Activated B cell treated with CpG ODN at 0.5 μM for 24 hours (primary cell): Measurements from ENCODE around the gene CUX1. TPM values are rescaled to one million over a fixed set of nuclear protein-coding genes. Genes with fewer than 3 reads are reported as not detected.

Experiments
- ATAC-seq: fragments of 200-7000 bp; cut with Tn5 transposase; one replicate; pipeline ENCODE4 v1.10.0; 2021; ENCODE audit warnings: low read depth, mild to moderate bottlenecking, moderate library complexity
- CTCF ChIA-PET: fragments of 350-600 bp; sonication (Branson Sonifier 250); formaldehyde crosslinking; loops from one replicate; lab custom pipeline; 2021; ENCODE audit warnings: antibody characterized with exemption; lab: Charles Lee
- POLR2A ChIA-PET: fragments of 350-600 bp; sonication (Branson Sonifier 250); formaldehyde crosslinking; loops from one replicate; lab custom pipeline; 2021; ENCODE audit warnings: antibody characterized with exemption; lab: Charles Lee
- DNase-seq: peaks from one replicate; pipeline ENCODE4 v3.0.0; 2022
- H3K27ac Mint-ChIP-seq: one replicate; pipeline ENCODE4 v1.8.0; 2020; ENCODE audit warnings: mixed read lengths
- H3K27me3 Mint-ChIP-seq: one replicate; pipeline ENCODE4 v1.8.0; 2021; ENCODE audit warnings: mixed read lengths
- H3K36me3 Mint-ChIP-seq: one replicate; pipeline ENCODE4 v1.8.0; 2021; ENCODE audit warnings: low read depth, mixed read lengths
- H3K4me1 Mint-ChIP-seq: one replicate; pipeline ENCODE4 v1.8.0; 2021; ENCODE audit warnings: mixed read lengths
- H3K4me3 Mint-ChIP-seq: one replicate; pipeline ENCODE4 v1.8.0; 2020; ENCODE audit warnings: mild to moderate bottlenecking, mixed read lengths
- H3K9me3 Mint-ChIP-seq: one replicate; pipeline ENCODE4 v1.8.0; 2020; ENCODE audit warnings: mixed read lengths
- CTCF ChIP-seq: fragments of 200-600 bp; IDR thresholded peaks from one replicate; pipeline ENCODE4 v1.8.0; 2022; ENCODE audit warnings: antibody characterized with exemption, mild to moderate bottlenecking
- intact Hi-C: fragments of 100-400 bp; cut with micrococcal nuclease; formaldehyde crosslinking; loops from one replicate; pipeline ENCODE4 v1.15.1; 2024
- total RNA-seq: library from RNA; stranded (reverse); gene quantifications from 2 replicates; pipeline ENCODE4 v1.2.3, GENCODE V29; 2022

CUX1 gene
- total RNA-seq, 1 donor from 2014 or later: 61.7 TPM

- no peak overlapping the region for H3K4me3 Mint-ChIP-seq
- H3K27ac Mint-ChIP-seq: no peak overlapping the region
- no peaks in the 10 kb centered on the region for H3K9me3 Mint-ChIP-seq
- CTCF ChIA-PET: no interaction called here
- H3K27me3 Mint-ChIP-seq: no peaks in the 10 kb centered on the region
- POLR2A ChIA-PET: no interaction called here
- ATAC-seq: no peak
- no peak for DNase-seq
- H3K36me3 Mint-ChIP-seq: peaks cover 67% of the 10 kb centered on the region
- intact Hi-C loops: no loop called here
- TF ChIP-seq CTCF: no peak
- H3K4me1 Mint-ChIP-seq: no peaks in the 10 kb centered on the region
Observed at GRCh38 chr7:102115181-102115580, 297.8 kb downstream of the CUX1 start.

- no peak for ATAC-seq
- DNase-seq: no peak
- TF ChIP-seq CTCF: no peak
- Mint-ChIP-seq H3K9me3 (no peaks in the 10 kb centered on the region), H3K36me3 (peaks cover 68% of the 10 kb centered on the region), H3K27ac (no peak overlapping the region), H3K4me1 (no peaks in the 10 kb centered on the region), H3K27me3 (no peaks in the 10 kb centered on the region), H3K4me3 (no peak overlapping the region)
- ChIA-PET POLR2A (no interaction called here), CTCF (no interaction called here)
- intact Hi-C loops: no loop called here
Observed at GRCh38 chr7:102115931-102116330, 298.5 kb downstream of the CUX1 start.

GRCh38 chr7:102117743-102118142 is 300.3 kb downstream of the CUX1 start:
- Mint-ChIP-seq H3K27ac (no peak overlapping the region), H3K27me3 (no peaks in the 10 kb centered on the region), H3K4me1 (peaks cover 13% of the 10 kb centered on the region), H3K9me3 (no peaks in the 10 kb centered on the region), H3K4me3 (no peak overlapping the region), H3K36me3 (peaks cover 57% of the 10 kb centered on the region)
- intact Hi-C loops: no loop called here
- DNase-seq (no peak), ATAC-seq (no peak)
- ChIA-PET CTCF (no interaction called here), POLR2A (no interaction called here)
- no peak for TF ChIP-seq CTCF

- TF ChIP-seq CTCF: no peak
- no peaks in the 10 kb centered on the region for H3K9me3 Mint-ChIP-seq
- ATAC-seq: no peak
- DNase-seq: no peak
- peaks cover 13% of the 10 kb centered on the region for H3K4me1 Mint-ChIP-seq
- no peaks in the 10 kb centered on the region for H3K27me3 Mint-ChIP-seq
- H3K36me3 Mint-ChIP-seq: peaks cover 52% of the 10 kb centered on the region
- no peak overlapping the region for H3K4me3 Mint-ChIP-seq
- ChIA-PET POLR2A (no interaction called here), CTCF (no interaction called here)
- H3K27ac Mint-ChIP-seq: no peak overlapping the region
- intact Hi-C loops: no loop called here
Observed at GRCh38 chr7:102119213-102119651, 301.8 kb downstream of the CUX1 start.

GRCh38 chr7:102119925-102120324 is 302.5 kb downstream of the CUX1 start:
- H3K36me3 Mint-ChIP-seq: peaks cover 52% of the 10 kb centered on the region
- intact Hi-C loops: loop anchor here (10.0 kb wide), 2 partner anchors 135 to 305 kb away; partner anchors contain the start of gene CUX1

More at GRCh38 chr7:102119925-102120324, 302.5 kb downstream of the CUX1 start:
- Mint-ChIP-seq H3K4me1 (peaks cover 16% of the 10 kb centered on the region), H3K9me3 (no peaks in the 10 kb centered on the region), H3K4me3 (no peak overlapping the region), H3K27me3 (no peaks in the 10 kb centered on the region), H3K27ac (no peak overlapping the region)
- no peak for ATAC-seq
- DNase-seq: no peak
- no peak for TF ChIP-seq CTCF
- CTCF ChIA-PET: interaction anchor here (1.0 kb wide), 1 partner anchor 22 kb away, joined by 3 read pairs; no protein-coding TSS in a partner anchor
- POLR2A ChIA-PET: no interaction called here
